Psoas muscle (tissue), 8 donors: ENCODE results near the gene SIL1. TPM values are rescaled to one million over a fixed set of nuclear protein-coding genes. Genes with fewer than 3 reads are reported as not detected.

Experiments used
- ATAC-seq, 4 donors: fragments of 200-7000 bp; cut with Tn5 transposase; one replicate each; pipeline ENCODE4 v1.9.1; 2020; ENCODE audit warnings: moderate library complexity in 3 of 4, mild to moderate bottlenecking in 2 of 4
- DNase-seq, 2 donors: peaks; one replicate each; pipeline ENCODE4 v3.0.0-alpha.2; 2020
- H3K27ac ChIP-seq: fragments of 200-600 bp; one replicate; pipeline ENCODE4 v1.8.0; 2022
- H3K27me3 ChIP-seq, 3 donors: fragments of 200-600 bp in 1 of 3; one replicate each; pipeline versions ENCODE4 v1.6.1 to v1.8.0; 2013 to 2022; ENCODE audit warnings: low read length in 2 of 3, mild to moderate bottlenecking in 2 of 3, moderate library complexity in 1 of 3; ENCODE audit not compliant: insufficient read depth in 3 of 3
- H3K36me3 ChIP-seq, 2 donors: fragments of 200-600 bp in 1 of 2; one replicate each; pipeline versions ENCODE4 v1.6.1 to v1.8.0; 2013 to 2022; ENCODE audit warnings: low read depth in 1 of 2, mild to moderate bottlenecking in 1 of 2, moderate library complexity in 1 of 2; ENCODE audit not compliant: insufficient read depth in 1 of 2
- H3K4me1 ChIP-seq: fragments of 200-600 bp; one replicate; pipeline ENCODE4 v1.8.0; 2022
- H3K4me3 ChIP-seq: fragments of 200-600 bp; one replicate; pipeline ENCODE4 v1.8.0; 2022; ENCODE audit warnings: mild to moderate bottlenecking
- H3K9me3 ChIP-seq: fragments of 200-600 bp; one replicate; pipeline ENCODE4 v1.8.0; 2022
- CTCF ChIP-seq: fragments of 200-600 bp; IDR thresholded peaks from one replicate; pipeline ENCODE4 v1.8.0; 2022; ENCODE audit warnings: antibody characterized with exemption
- WGBS, 3 donors: extraction: QIAGEN DNeasy Blood & Tissue Kit; methylation state at CpG; one replicate each; pipeline versions ENCODE4 v1.1.6 to v1.1.7; 2013; 5-methylcytosine and 5-hydroxymethylcytosine counted together
- intact Hi-C, 2 donors: fragments of 100-400 bp; cut with DNase I; formaldehyde crosslinking; loops; one replicate each; pipeline versions ENCODE4 v1.11.0 to v1.14.2; 2022
- polyA plus RNA-seq, 3 donors: library from polyadenylated mRNA; stranded (reverse); fragments of 200-250 nt; gene quantifications; one replicate each; pipeline ENCODE4 v1.2.3, GENCODE V29; 2013
- total RNA-seq, 4 donors: library from RNA; stranded (reverse); fragmentation: NEBNext Ultra II Directional in 2 of 4; extraction: Animal tissue kit (Norgen Biotek cat#: 25700) in 2 of 4; gene quantifications; one replicate each; pipeline versions ENCODE4 v1.2.1 to v1.2.4, GENCODE V29; 2021 to 2023
- donor health status: healthy with polysubstance abuse.
- donor health status: DM: no; HTN: no; CAD: no; lungs with moderate emphysema.
- donor health status: Bipolar disorder and iron deficiency.
- donor health status: healthy.
- donor health status: DM: yes; HTN: yes; CAD: no.
- donor health status: DM: no; HTN: no; CAD: no.
- donor health status: DM: no; HTN: no; CAD: no.
- donor health status: DM: yes; HTN: yes; CAD: no.

The SIL1 gene
- total and polyA plus RNA-seq, 7 donors = 27.1 to 52.9 (median 41.0) TPM

- WGBS, 3 donors = 95 to 100% (median 100%) methylated on average over 2 of the region's 2 CpGs
- no peak for TF ChIP-seq CTCF
- H3K36me3 ChIP-seq = peaks cover 2 to 42% of the 10 kb centered on the region in 2 donors
- intact Hi-C loops = no loop called here
- no peak overlapping the region for H3K4me3 ChIP-seq
- H3K4me1 ChIP-seq = peaks cover 13% of the 10 kb centered on the region
- H3K9me3 ChIP-seq = no peaks in the 10 kb centered on the region
- no peak for ATAC-seq
- DNase-seq = no peak
- H3K27me3 ChIP-seq = no peaks in the 10 kb centered on the region
- no peak overlapping the region for H3K27ac ChIP-seq
Measured at GRCh38 chr5:138901716-138902115, 296.5 kb downstream of the SIL1 start.

GRCh38 chr5:138900281-138900965 lies 297.7 kb downstream of the SIL1 start:
- intact Hi-C loops = no loop called here
- H3K9me3 ChIP-seq = no peaks in the 10 kb centered on the region
- no peak overlapping the region for H3K27ac ChIP-seq
- no peak for TF ChIP-seq CTCF
- ATAC-seq = no peak
- peaks cover 13% of the 10 kb centered on the region for H3K4me1 ChIP-seq
- H3K27me3 ChIP-seq = no peaks in the 10 kb centered on the region
- H3K4me3 ChIP-seq = no peak overlapping the region
- H3K36me3 ChIP-seq = peaks cover 2 to 35% of the 10 kb centered on the region in 2 donors
- 67 to 77% (median 77%) methylated on average over 6 of the region's 6 CpGs for WGBS, 3 donors
- no peak for DNase-seq

GRCh38 chr5:138898742-138899141 lies 299.4 kb downstream of the SIL1 start:
- intact Hi-C loops = no loop called here
- Histone ChIP-seq H3K36me3 (peaks cover 2 to 19% of the 10 kb centered on the region in 2 donors), H3K9me3 (no peaks in the 10 kb centered on the region), H3K4me1 (peaks cover 10% of the 10 kb centered on the region), H3K4me3 (no peak overlapping the region), H3K27ac (no peak overlapping the region), H3K27me3 (no peaks in the 10 kb centered on the region)
- DNase-seq (no peak), ATAC-seq (no peak)
- 92 to 98% (median 97%) methylated on average over 2 of the region's 2 CpGs for WGBS, 3 donors
- TF ChIP-seq CTCF = no peak

GRCh38 chr5:138898299-138898698 lies 299.9 kb downstream of the SIL1 start:
- intact Hi-C loops = no loop called here
- ATAC-seq (no peak), DNase-seq (no peak)
- Histone ChIP-seq H3K4me1 (peaks cover 6% of the 10 kb centered on the region), H3K27ac (no peak overlapping the region), H3K4me3 (no peak overlapping the region), H3K36me3 (peaks cover 2 to 19% of the 10 kb centered on the region in 2 donors), H3K27me3 (no peaks in the 10 kb centered on the region), H3K9me3 (no peaks in the 10 kb centered on the region)
- TF ChIP-seq CTCF = no peak
- 88 to 100% (median 100%) methylated on average over 1 of the region's 1 CpG for WGBS, 3 donors

Other genes starting within 250 kb of the SIL1 start
- gene MATR3, start 95.4 kb upstream of the SIL1 start, total RNA-seq = 100 to 1,000 TPM in 3 of 4 donors, 10 to 100 TPM in 1; 96.5 to 153 (median 134) TPM
- 100 to 1,000 TPM in 1 of 3 donors, 10 to 100 TPM in 2; 92.4 to 110 (median 97.1) TPM for gene MATR3, start 95.4 kb upstream of the SIL1 start, polyA plus RNA-seq
- gene PAIP2, start 143.5 kb upstream of the SIL1 start, total RNA-seq = 100 to 1,000 TPM; 111 to 144 (median 116) TPM
- gene PAIP2, start 143.5 kb upstream of the SIL1 start, polyA plus RNA-seq = 100 to 1,000 TPM; 113 to 252 (median 143) TPM
- not detected for gene SLC23A1, start 184.9 kb upstream of the SIL1 start, total RNA-seq
- under 1 TPM in 1 of 3 donors, not detected in 2; 0.03 TPM for gene SLC23A1, start 184.9 kb upstream of the SIL1 start, polyA plus RNA-seq
- gene MZB1, start 191.5 kb upstream of the SIL1 start, total RNA-seq = 1 to 10 TPM in 2 of 4 donors, under 1 TPM in 2; 0.57 to 1.2 (median 0.84) TPM
- under 1 TPM; 0.03 to 0.25 (median 0.25) TPM for gene MZB1, start 191.5 kb upstream of the SIL1 start, polyA plus RNA-seq
- 10 to 100 TPM; 42.3 to 86.7 (median 67.9) TPM for gene PROB1, start 196.7 kb upstream of the SIL1 start, total RNA-seq
- 10 to 100 TPM; 15.2 to 31.3 (median 30.1) TPM for gene PROB1, start 196.7 kb upstream of the SIL1 start, polyA plus RNA-seq
- 10 to 100 TPM in 2 of 4 donors, 1 to 10 TPM in 2; 6.7 to 14.6 (median 10.6) TPM for gene SPATA24, start 205.7 kb upstream of the SIL1 start, total RNA-seq
- gene SPATA24, start 205.7 kb upstream of the SIL1 start, polyA plus RNA-seq = 10 to 100 TPM; 11.2 to 18.8 (median 18.3) TPM
- gene DNAJC18, start 241.2 kb upstream of the SIL1 start, total RNA-seq = 10 to 100 TPM in 2 of 4 donors, 1 to 10 TPM in 2; 9.0 to 10.7 (median 10.2) TPM
- gene DNAJC18, start 241.2 kb upstream of the SIL1 start, polyA plus RNA-seq = 10 to 100 TPM in 2 of 3 donors, 1 to 10 TPM in 1; 2.6 to 14.5 (median 13.7) TPM